ENCODE results near the gene KCNJ15.

The KCNJ15 gene

DNA sequence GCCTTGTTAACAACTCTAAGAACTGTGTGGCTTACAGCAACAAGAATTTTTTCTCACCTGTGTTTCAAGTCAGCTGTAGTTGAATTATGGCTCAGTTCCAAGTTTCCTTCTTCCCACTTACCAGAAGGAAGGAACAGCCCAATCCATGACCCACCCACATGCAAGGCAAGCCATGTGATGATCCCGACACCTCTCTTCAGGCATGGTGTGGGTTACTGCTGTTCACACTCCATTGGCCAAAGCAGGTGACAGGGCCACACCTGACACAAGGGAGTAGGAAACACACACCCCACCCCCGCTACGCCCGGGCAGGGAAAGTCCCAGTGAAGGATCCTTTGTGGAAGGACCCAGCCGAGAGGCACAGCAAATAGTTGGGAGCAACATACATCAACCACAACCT lies 36.3 kb downstream of the KCNJ15 start:
- no peak for TF ChIP-seq MYC (IDR thresholded peaks at IDR 0.05; ENCODE audit: low read depth, low read length)
- TF ChIP-seq, protein P1, sequence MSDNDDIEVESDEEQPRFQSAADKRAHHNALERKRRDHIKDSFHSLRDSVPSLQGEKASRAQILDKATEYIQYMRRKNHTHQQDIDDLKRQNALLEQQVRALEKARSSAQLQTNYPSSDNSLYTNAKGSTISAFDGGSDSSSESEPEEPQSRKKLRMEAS (IDR thresholded peaks at IDR 0.05; ENCODE audit: low read depth, low read length): no peak
- TF ChIP-seq POLR2A (IDR thresholded peaks at IDR 0.05; ENCODE audit: extremely low read depth, insufficient read length): no peak
- TF ChIP-seq, protein P2, sequence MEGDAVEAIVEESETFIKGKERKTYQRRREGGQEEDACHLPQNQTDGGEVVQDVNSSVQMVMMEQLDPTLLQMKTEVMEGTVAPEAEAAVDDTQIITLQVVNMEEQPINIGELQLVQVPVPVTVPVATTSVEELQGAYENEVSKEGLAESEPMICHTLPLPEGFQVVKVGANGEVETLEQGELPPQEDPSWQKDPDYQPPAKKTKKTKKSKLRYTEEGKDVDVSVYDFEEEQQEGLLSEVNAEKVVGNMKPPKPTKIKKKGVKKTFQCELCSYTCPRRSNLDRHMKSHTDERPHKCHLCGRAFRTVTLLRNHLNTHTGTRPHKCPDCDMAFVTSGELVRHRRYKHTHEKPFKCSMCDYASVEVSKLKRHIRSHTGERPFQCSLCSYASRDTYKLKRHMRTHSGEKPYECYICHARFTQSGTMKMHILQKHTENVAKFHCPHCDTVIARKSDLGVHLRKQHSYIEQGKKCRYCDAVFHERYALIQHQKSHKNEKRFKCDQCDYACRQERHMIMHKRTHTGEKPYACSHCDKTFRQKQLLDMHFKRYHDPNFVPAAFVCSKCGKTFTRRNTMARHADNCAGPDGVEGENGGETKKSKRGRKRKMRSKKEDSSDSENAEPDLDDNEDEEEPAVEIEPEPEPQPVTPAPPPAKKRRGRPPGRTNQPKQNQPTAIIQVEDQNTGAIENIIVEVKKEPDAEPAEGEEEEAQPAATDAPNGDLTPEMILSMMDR (IDR thresholded peaks at IDR 0.05; ENCODE audit: low read depth, low read length): no peak
- no peak overlapping the region for H3K4me3 ChIP-seq (ENCODE audit: low read depth, low read length)
- DNase-seq (ENCODE audit: low read depth): no peak

DNA sequence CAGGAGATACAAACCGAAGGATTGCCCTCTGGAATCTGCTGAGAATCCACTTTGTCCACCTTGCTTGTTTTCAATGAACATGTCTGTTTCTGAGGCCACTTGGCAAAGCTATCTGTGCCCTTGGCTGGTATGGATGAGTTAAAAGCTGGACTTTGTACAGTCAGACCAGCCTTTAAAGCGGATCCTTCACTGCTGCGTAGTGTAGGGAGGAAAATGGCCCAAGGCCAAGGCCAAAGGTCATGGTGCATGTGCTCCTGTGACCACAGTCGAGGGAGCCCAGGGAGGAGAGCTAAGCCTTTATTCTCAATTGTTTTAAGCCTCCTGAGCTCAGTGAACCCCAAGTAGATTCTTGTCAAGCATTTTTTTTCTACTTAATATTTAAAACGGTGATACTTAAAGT lies 37.0 kb downstream of the KCNJ15 start:
- no peak for TF ChIP-seq MYC (IDR thresholded peaks at IDR 0.05; ENCODE audit: low read depth, low read length)
- no peak for TF ChIP-seq POLR2A (IDR thresholded peaks at IDR 0.05; ENCODE audit: extremely low read depth, insufficient read length)
- TF ChIP-seq, protein P2 (IDR thresholded peaks at IDR 0.05; ENCODE audit: low read depth, low read length): no peak
- TF ChIP-seq, protein P1 (IDR thresholded peaks at IDR 0.05; ENCODE audit: low read depth, low read length): no peak
- DNase-seq (ENCODE audit: low read depth): no peak
- no peak overlapping the region for H3K4me3 ChIP-seq (ENCODE audit: low read depth, low read length)

DNA sequence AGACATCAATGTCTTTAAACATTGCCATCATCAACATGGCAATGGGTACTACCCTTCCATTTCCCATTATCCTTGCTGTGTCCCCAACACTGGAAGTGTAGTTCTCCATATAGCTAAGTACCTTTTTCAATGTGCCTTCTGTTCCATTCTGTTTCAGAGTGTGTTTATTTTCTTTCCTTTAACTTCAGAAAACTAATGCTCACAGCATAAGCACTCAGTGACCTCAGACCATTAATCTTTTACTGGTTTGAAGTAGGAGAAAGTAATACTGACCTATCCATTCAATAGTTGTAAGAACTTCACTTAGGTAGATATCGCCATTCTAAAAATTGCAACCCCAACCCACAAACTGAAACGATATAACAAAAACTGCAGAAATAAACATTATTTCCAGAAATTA lies 37.8 kb downstream of the KCNJ15 start:
- TF ChIP-seq, protein P2 (IDR thresholded peaks at IDR 0.05; ENCODE audit: low read depth, low read length): no peak
- TF ChIP-seq POLR2A (IDR thresholded peaks at IDR 0.05; ENCODE audit: extremely low read depth, insufficient read length): no peak
- TF ChIP-seq, protein P1 (IDR thresholded peaks at IDR 0.05; ENCODE audit: low read depth, low read length): no peak
- TF ChIP-seq MYC (IDR thresholded peaks at IDR 0.05; ENCODE audit: low read depth, low read length): no peak
- no peak overlapping the region for H3K4me3 ChIP-seq (ENCODE audit: low read depth, low read length)
- DNase-seq (ENCODE audit: low read depth): no peak

DNA sequence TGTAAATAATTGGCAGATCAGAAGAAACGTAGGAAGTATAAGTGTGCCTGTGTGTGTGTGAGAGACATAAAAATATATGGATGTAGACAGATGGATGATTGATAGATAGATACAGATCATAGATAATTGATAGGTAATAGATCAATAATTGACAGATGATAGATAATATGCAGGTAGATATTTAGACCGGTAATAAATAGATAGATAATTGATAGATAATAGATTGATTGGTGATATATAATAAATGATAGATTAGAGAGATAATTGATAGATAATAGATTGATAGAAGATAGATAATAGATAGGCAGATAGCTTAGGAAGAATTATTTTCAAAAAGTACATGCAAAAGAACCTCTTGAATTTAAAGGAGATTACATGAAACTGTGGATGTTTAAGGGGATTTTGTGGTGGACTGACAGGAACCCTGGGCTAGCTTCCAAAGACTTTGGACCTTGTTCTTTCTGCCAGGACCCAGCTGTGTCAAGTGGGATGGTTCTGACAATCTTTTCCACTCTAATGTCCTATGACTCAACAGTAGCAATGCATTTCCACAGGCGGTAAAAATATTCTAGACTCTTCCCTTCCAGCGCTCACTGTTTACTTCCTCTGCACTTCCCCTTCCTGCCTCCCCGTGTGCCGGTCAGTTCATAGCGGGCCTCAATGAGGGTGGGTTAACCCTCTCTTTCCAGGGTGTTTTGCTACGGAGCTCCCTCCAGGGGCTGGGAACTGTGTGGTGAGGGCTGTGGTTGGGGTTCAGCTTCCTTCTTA lies 39.4 kb downstream of the KCNJ15 start:
- no peak for DNase-seq (ENCODE audit: low read depth)
- TF ChIP-seq POLR2A (IDR thresholded peaks at IDR 0.05; ENCODE audit: extremely low read depth, insufficient read length) (no peak), MYC (IDR thresholded peaks at IDR 0.05; ENCODE audit: low read depth, low read length) (no peak)
- TF ChIP-seq, protein P1 (IDR thresholded peaks at IDR 0.05; ENCODE audit: low read depth, low read length): no peak
- TF ChIP-seq, protein P2 (IDR thresholded peaks at IDR 0.05; ENCODE audit: low read depth, low read length): no peak
- H3K4me3 ChIP-seq (ENCODE audit: low read depth, low read length): no peak overlapping the region

DNA sequence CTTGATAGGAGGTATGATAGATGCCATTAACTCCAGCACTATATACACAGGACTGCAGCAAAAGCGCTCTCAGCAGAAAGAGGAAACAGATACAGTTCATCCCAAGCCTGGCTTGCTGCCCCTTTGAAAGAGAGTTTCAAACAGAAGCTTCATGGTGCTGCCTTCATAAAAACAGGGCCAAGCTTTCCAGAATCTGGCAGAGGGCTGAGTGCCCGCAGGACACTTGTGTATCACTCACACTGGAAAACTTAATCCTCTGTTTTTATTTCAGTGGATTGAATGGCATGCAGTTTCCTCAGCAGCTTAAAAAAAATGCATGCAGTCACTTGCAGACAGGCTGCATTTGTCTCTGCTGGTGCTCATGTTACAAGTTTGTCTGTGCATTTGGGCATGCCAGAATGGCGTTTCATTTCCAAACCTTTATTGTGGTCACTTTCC lies 40.4 kb downstream of the KCNJ15 start:
- TF ChIP-seq, protein P1 (IDR thresholded peaks at IDR 0.05; ENCODE audit: low read depth, low read length): no peak
- TF ChIP-seq POLR2A (IDR thresholded peaks at IDR 0.05; ENCODE audit: extremely low read depth, insufficient read length) (no peak), MYC (IDR thresholded peaks at IDR 0.05; ENCODE audit: low read depth, low read length) (no peak)
- TF ChIP-seq, protein P2 (IDR thresholded peaks at IDR 0.05; ENCODE audit: low read depth, low read length): no peak
- no peak for DNase-seq (ENCODE audit: low read depth)

More for the DNA sequence above, 40.4 kb downstream of the KCNJ15 start:
- H3K4me3 ChIP-seq (ENCODE audit: low read depth, low read length): no peak overlapping the region

Data from NB4 (cell line).